Ramos (cell line): ENCODE results near the gene LMBRD2.

ENCODE experiments used
- in situ Hi-C: fragments of 300-500 bp; cut with MboI; formaldehyde crosslinking; loops from one replicate; pipeline ENCODE4 v1.14.3; 2022; ENCODE audit warnings: low sequenced_read_pairs; ENCODE audit not compliant: unreplicated experiment

Gene LMBRD2

DNA sequence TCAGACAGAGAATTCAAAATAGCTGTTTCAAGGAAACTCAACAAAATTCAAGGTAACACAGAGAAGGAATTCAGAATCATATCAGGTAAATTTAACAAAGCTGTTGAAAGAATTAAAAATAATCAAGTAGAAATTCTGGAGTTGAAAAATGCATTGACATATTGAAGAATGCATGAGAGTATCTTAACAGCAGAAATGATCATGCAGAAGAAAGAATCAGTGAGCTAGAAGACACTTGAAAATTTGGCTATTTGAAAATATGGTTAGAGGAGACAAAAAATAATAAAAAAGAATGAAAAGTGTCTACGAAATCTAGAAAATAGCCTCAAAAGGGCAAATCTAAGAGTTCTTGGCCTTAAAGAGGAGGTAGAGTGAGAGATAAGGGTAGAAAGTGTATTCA lies 22.9 kb downstream of the LMBRD2 start:
- in situ Hi-C loops, result no loop called here

DNA sequence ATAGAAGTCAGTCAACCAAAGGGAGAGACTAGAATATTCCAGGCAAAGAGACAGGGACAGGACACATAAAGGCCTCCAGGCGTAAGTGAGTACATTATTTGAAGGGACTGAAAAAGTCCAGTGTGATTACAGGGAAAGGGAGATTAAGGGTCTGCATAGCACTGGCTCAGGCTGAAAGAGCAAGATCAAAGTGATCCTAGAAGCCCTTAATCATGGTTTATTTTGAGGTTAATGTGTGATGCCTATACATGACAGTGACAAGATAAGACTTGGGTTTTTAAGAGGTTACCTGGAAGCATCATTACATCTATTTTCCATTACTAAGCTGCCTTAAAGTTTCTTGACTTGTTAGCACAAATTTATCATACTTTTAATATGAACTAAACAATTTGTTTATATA lies 25.8 kb downstream of the LMBRD2 start:
- in situ Hi-C loops, result no loop called here

DNA sequence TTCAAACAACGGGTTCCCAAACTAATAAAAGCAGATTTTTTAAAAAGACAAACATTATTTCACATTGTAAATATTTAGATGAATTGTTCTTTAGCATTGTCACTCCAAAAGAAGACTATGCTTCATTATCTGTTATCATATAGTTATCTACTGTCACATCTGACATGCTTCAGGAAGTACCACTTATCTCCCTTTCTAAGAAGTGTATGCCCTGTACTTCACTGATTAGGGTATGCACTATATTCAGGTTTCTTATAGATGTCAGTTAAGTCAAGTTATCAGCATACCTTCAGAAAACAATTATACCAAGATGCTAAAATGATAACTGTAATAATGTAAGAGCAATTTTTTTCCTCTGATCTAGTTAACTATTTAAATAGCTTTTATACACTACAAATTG lies 40.4 kb downstream of the LMBRD2 start:
- in situ Hi-C loops, result no loop called here

DNA sequence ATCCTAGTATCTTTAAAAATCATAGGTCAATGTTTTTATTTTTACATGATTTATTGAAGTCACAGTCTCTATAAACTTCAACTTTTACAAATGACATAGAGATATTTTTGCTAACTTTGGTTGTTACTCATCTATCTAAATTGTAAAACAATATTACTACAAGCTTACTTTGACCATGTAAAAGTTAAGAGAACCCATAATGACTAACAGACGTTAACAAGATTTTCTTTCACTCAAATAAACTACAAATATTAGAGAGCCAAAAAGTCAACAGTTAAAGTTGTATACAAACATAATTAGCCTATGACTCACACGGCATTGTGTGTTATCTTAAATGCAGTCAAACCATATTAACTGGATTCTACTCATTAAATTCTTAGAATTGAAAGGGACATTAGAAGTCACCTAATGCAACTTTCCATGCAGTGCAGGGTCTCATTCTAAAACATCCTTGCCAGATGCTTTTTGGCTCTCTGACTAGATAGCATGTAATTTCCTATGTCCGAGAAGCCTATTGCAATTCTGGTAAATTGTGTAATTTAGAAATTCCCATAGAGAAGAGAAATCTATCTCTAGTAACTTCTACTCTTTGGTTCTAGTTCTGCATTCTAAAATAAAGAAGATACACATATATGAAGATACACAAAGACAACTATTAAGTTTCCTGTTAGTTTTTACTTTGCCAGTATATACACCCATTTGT lies 42.8 kb downstream of the LMBRD2 start:
- in situ Hi-C loops, result no loop called here

DNA sequence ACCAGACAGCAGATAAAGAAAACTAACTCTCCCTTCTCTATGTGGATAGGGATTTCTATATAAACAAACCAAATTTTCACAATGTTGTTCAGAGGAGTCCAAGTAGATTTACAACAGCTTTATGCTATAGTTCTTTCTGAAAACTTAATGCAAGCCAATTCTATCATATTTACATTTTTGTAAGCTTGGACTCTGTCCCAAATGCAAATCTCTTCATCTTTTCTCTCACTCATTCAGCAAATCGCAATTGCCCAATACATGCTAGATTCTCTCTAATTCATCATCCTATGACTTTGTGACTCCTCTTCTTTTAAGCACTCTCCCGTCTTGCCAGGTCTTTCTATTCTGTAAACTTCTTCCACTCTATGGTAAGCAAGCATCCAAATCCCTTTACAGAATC lies 45.9 kb downstream of the LMBRD2 start:
- in situ Hi-C loops, result no loop called here

DNA sequence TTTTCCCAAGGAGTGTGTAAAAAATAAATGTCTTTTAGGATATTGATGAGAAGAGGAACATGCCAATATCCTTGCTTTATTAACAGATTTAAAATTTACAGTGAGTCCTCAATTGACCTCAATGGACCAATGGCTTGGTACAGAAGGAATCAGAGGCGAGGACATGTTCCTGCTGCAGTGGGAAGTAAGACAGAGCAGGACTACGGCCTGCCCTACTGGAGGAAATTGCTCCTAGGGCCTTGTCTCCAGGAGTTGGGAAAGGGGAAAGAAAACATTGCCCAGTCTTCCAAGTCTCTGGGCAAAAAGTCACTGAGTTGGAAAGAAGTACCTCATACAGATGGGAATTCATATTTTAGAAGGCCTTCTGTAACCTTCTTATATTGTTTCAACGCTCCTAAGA lies 51.9 kb downstream of the LMBRD2 start:
- in situ Hi-C loops, result loop anchor here (25.0 kb wide), 1 partner anchor 588 kb away; no protein-coding TSS in a partner anchor

DNA sequence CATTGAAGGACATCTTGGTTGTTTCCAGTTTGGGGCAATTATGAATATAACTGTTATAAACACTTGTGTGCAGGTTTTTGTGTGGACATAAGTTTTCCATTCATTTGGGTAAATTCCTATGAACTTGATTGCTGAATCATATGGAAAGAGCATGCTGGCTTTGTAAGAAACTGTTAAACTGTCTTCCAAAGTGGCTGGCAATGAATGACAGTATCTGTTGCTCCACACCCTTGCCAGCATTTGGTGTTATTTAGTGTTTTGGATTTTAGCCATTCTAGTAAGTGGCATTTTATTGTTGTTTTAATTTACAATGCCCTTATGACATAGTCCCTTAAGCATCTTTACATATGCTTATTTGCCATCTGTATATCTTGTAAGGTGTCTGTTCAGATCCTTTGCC lies 55.2 kb downstream of the LMBRD2 start:
- in situ Hi-C loops, result loop anchor here (25.0 kb wide), 1 partner anchor 591 kb away; no protein-coding TSS in a partner anchor

DNA sequence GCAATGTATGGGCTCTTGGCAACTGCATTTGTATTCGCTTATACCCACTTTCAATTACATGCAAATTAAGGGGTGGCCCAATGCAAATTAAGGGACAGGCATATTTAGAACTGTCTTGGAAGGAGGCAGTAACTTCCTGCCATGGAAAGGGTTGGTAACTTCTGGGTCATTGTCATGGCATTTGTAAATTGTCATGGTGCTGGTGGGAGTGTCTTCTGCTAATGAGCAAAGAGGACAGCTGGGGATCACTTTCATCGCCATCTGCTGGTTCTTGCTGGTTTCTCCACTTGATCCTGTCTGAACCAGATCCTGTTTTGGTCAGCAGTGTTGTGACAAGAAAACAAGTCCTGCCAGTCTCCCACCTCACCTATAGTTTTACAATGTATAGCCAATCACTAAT lies 61.7 kb downstream of the LMBRD2 start:
- in situ Hi-C loops, result loop anchor here (25.0 kb wide), 1 partner anchor 597 kb away; no protein-coding TSS in a partner anchor

DNA sequence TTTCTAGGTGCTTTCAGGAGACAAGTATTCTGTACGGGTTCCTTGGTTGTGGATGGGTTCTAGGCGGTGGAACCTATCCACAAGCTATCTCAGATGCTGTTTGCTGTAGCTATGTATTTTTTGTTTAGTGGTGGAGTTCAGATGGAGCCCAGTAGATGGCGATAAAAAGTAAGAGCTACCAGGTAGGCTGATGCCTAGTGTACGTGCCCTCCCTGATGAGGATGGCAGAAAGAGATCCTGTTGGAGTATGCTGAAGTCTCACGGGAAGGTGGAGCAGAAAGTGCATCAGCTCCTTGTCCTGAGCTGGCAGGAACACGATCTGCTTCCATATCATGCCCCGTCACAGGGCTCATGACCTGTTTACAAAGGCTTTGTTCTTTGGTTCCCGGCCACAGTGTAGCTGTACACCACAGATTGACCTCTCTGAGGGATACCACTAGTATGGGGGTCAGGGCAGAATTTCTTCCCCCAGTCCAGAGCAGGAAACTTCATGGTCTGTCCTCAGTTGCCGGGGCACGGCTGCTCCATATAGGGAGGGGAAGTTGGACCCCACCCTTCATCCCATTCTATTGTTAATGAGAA lies 72.4 kb downstream of the LMBRD2 start:
- in situ Hi-C loops, result loop anchor here (25.0 kb wide), 1 partner anchor 608 kb away; no protein-coding TSS in a partner anchor

DNA sequence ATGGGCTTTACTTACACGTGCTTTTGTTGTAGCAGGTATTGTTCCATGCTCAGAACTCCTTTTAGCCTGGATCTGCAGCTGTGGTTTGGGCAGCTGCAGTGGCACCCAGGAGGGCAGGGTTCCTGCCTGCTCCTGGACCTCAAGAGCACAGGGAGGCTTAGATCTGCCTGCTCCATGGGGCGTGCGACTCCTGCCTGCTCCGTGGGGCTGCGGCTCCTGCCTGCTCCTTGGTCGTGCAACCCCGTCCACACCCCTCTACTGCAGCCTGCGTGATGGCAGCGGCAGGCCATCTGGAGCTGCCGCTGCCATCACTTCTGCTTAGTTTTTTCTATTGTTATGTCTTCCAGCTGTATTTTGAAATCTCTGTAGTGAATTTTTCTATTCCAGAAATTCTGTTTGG lies 73.3 kb downstream of the LMBRD2 start:
- in situ Hi-C loops, result loop anchor here (25.0 kb wide), 1 partner anchor 609 kb away; no protein-coding TSS in a partner anchor

DNA sequence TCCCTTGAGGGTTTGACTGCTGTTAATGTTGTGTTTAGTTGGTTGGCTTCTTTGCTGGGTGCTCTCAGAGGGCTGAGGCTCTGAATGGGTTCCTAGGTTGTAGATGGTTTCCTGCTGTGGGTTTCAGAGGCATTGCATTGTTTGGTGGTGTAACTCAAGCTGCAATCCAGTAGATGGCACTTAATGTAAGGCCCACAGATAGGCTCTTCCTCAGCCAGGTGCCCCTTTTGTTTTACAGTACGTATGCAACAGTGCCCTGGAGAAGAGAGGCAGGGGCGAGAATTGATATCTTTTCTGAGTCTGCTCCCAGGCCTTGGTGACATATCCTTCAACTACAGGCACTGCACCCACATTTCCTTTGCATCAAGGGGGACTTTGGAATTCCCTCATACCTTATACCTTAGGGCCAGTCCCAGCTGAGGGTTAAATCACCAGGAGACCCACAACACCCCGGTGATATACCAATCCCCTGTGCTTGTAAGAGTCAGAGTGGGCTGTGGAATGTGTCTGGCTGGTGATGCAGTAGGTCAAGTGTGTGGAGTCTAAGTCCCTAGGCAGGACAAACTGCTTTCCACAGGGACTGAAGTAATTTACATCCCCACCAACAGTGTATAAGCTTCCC lies 78.0 kb downstream of the LMBRD2 start:
- in situ Hi-C loops, result no loop called here

DNA sequence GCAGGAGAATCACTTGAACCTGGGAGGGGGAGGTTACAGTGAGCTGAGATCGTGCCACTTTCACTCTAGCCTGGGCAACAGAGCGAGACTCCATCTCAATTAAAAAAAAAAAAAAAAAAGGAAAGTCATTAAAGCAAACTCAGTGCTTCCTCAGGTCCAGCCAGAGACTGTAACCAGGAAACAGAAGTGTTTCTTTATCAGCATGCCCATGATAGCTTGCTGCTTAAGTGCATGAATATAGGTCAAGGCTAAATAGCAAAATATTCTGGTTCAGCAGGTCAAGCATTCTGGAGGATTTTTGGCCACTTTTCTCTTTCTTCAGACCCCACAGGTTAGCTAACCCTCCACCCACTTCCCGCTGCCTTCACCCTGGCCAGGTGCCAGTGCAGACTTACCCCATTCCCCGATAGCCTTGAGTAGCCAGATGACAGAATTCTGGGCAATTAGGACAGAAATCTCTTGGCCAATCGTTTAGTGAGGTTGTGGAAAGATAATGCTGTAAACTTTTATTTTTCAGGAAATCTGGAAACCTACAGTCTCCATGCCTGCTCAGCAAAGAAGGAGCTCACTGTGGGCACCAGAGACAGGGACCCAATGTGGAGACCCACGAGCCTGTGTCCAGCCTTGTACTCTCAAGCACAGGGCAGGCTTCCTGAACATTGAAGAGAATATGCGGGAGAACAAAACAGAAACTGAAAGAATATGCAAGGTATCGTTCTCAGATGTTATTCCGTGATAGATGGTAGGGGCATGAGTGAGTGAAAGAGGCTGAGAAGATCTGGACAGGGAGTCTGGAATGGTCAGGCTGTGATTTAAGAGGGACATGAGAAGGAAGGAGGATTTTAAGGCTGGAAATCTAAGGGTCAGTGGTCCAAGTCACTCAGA lies 80.8 kb downstream of the LMBRD2 start:
- in situ Hi-C loops, result no loop called here

DNA sequence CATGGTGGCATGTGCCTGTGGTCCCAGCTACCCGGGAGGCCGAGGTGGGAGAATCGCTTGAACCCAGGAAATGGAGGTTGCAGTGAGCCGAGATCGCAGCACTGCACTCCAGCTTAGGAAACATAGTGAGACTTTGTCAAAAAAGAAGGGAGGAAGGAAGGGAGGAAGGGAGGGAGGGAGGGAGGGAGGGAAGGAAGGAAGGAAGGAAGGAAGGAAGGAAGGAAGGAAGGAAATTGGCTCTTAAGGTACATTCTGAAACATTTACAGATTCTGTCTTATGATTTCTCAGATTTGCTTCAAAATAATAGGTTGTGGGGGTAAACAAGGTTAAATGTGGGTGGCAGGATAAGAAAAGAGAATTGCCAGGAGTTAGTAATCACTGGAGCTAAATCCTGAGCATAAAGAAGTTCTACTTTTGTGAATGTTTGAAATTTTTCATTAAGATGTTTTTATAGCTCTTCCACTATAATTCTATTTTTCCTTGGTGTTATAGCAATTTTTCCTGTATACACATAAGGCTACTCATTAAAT lies 82.9 kb downstream of the LMBRD2 start:
- in situ Hi-C loops, result no loop called here

DNA sequence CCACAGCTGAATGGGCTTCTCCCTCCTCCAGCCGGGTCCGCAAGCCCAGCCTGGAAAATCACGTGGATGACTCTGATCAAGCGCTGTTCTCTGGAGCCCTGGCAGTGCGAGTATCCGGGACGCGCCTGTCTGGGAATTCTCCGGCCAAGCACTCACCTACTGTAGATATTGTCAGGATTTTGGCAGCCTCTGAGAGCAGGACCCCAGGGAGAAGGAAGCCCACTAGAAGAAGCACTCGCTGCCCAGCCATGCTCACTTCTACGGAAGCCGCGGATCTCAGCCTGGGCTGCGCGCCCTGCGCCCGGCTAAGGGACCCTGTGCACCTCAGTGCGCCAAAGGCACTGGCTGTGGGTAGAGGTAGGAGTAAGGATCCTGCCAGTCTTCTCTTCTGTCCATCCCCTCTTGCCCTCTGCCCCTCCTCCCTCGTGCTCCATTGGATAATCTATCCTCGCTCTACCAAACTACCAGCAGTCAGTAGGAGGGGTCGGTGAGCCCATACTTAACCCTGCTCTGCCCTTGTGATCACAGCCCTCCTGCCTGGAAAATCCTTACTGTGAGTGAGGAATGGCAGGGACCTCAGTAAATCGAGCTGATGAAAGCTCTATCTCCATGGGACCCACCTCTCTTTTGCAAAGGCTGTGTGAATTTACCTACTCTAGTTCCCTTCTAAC lies 85.0 kb downstream of the LMBRD2 start, which contains the start of gene UGT3A2:
Gene UGT3A2 (minus strand): TSS at position 343 of the 671 bp plus-strand sequence. CDS start 93 bp downstream, at position 250.
- in situ Hi-C loops, result no loop called here

DNA sequence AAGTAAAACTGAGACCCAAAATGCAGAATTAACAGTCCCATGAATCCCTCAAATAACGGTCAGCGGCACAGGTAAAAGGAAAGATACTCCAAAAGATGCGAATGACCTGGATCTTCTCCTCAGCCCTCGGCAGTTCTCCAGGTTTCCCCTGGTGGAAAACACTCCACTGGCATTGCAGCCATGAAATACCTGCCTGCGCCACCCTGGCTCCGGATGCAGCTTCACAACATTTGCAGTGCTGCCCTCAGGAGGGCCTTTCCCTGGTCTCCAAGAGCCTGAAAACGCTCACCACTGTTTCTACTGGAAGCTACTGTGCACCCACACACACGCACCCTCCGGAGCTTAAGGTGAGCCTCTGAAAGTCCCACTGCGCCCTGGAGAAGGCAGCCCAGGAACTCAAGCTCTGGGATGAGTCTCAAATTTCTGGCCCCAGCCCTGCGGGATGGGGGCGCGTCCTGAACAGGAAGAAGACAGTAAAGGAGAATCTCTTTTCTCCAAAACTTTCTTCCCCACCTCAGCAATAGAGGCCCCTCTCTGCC lies 85.6 kb downstream of the LMBRD2 start:
- in situ Hi-C loops, result no loop called here

DNA sequence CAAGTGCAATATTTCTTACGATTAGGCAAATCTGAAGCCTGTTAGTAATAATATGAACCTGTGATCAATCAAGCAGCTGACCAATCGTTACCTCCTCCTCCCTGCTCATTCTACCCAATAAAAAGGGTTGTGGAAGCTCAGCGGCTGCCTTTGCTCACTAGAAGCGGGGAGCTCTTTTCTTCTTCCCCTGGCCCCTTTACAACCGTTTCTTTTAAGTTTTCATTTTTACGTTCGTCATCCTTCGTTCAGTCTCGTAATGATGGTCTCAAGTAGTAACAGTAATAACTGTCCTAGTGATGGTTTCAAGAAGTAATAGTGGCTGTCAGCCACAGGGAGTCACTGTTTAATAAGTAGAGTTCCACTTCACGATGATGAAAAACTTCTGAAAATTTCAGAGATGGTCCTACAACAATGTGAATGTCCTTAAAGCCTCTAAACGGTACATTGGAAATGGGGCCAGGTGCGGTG lies 91.2 kb downstream of the LMBRD2 start:
- in situ Hi-C loops, result no loop called here

DNA sequence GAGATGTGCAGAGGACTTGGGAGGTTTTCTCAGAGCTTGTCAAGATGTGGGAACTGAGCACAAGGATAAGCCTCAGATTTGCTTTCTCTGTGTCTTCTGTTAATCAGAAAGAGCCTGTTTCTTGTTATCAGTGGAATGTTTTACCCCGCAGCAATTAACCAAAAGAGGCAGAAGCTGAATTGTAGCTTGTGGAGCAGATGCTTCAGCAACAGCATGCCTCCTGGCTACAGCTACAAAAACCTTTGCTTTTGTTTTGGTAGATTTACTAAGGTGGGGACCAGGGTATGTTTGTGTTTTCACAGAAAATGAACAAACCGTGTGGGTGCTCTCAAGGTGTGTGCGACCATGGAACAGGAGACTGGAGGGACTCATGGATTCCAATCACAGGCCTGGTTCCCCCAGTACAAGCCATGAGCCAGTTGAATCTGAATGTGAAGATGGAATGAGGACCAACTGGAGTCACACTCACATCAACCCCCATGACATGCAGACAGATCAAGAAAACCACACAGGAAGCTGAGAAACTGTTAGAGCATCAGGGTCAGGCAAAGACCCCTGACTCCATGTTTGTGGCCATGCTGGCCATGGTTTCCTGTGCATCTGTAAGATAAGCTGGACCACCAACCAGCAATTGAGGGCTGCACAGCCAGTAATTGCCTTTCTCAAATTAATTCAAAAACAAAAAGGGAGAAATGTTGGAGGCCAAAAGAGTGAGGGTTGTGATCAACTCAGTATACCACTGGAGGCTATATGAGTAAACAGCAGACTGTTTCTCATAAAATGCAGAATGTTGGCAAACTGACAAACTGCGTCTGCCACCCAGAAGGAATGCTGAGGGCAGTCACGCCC lies 91.9 kb downstream of the LMBRD2 start:
- in situ Hi-C loops, result no loop called here

DNA sequence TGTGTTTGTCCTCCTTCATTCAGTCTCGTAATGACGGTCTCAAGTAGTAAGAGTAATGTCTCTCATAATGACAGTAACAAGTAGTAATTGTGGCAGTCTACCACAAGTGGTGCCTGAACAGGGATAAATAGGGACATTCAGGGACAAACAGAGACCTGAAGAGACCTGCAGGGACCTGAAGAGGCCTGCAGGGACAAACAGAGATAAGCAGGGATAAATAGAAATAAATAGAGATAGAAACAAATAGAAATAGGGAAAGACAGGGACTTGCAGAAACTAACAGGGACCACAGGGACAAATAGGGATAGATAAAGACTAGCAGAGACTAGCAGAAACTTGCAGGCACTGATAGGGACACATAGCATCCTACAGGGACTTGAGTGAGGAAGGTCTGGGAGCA lies 92.9 kb downstream of the LMBRD2 start:
- in situ Hi-C loops, result no loop called here
